Esophagus squamous epithelium (tissue), 5 donors: Measurements from ENCODE around the gene LTBP2. TPM values are rescaled to one million over a fixed set of nuclear protein-coding genes. Genes with fewer than 3 reads are reported as not detected.

Experiments used
- DNase-seq: peaks from one replicate; lab custom pipeline; 2025; lab: John Stamatoyannopoulos, UW
- H3K27ac ChIP-seq, 4 donors: fragments of 200-600 bp; sonication (generic); one replicate each; pipeline ENCODE4 v1.5.1; 2016 to 2019; ENCODE audit warnings: mild to moderate bottlenecking in 1 of 4
- H3K27me3 ChIP-seq, 4 donors: fragments of 200-600 bp; sonication (generic); 1 replicate in 3 of 4; 2 replicates in 1 of 4; pipeline versions ENCODE4 v1.5.1 to v1.6.0; 2017 to 2021; ENCODE audit warnings: antibody characterized with exemption in 1 of 4
- H3K36me3 ChIP-seq, 3 donors: fragments of 200-600 bp; sonication (generic); one replicate each; pipeline ENCODE4 v1.5.1; 2016 to 2019
- H3K4me1 ChIP-seq, 3 donors: fragments of 200-600 bp; sonication (generic); one replicate each; pipeline ENCODE4 v1.5.1; 2017 to 2019
- H3K4me3 ChIP-seq, 4 donors: fragments of 200-600 bp; sonication (generic); 1 replicate in 3 of 4; 2 replicates in 1 of 4; pipeline ENCODE4 v1.5.1; 2016 to 2019; ENCODE audit warnings: mild to moderate bottlenecking in 2 of 4, moderate library complexity in 1 of 4
- H3K9me3 ChIP-seq, 3 donors: fragments of 200-600 bp; sonication (generic); one replicate each; pipeline ENCODE4 v1.5.1; 2016 to 2019
- CTCF ChIP-seq, 6 experiments: fragments of 450-650 bp in 4 of 6; fragments of 200-600 bp in 2 of 6; sonication (generic) in 2 of 6; IDR thresholded peaks; one replicate each; pipeline ENCODE4 v1.5.1; 2016 to 2019; ENCODE audit warnings: antibody characterized with exemption in 6 of 6, mild to moderate bottlenecking in 4 of 6, moderate library complexity in 4 of 6
- POLR2A ChIP-seq, 4 donors: fragments of 450-650 bp; IDR thresholded peaks; one replicate each; pipeline ENCODE4 v1.6.1; 2017; ENCODE audit warnings: antibody characterized with exemption in 4 of 4, mild to moderate bottlenecking in 4 of 4, moderate library complexity in 3 of 4
- WGBS, 2 donors: methylation state at CpG; one replicate each; pipeline ENCODE4 v1.1.5; 2018; 5-methylcytosine and 5-hydroxymethylcytosine counted together
- intact Hi-C: fragments of 100-400 bp; cut with DNase I; formaldehyde crosslinking; loops from one replicate; pipeline ENCODE4 v1.15.0; 2022
- total RNA-seq, 4 donors: library from RNA; depleted of rRNA; stranded (reverse); fragments of >200 nt; gene quantifications; one replicate each; pipeline ENCODE4 v1.1.0, GENCODE V29; 2016
- donor health status: DM: yes; HTN: yes; CAD: no.

LTBP2 gene
- total RNA-seq, 4 donors from 2014 or later: 10.3 to 41.6 (median 17.0) TPM

GRCh38 chr14:74599946-74600345 is 12.1 kb downstream of the LTBP2 start:
- no CpG with 5 or more reads among the region's 8 CpGs for WGBS, 2 donors
- Histone ChIP-seq H3K27ac (peak overlapping the region; percentile 42 to 90 (median 73)), H3K4me3 (no peak overlapping the region), H3K36me3 (peaks cover 0 to 27% (median 0%) of the 10 kb centered on the region in 3 donors), H3K27me3 (no peaks in the 10 kb centered on the region), H3K4me1 (peaks cover 21 to 57% (median 43%) of the 10 kb centered on the region in 3 donors), H3K9me3 (no peaks in the 10 kb centered on the region)
- intact Hi-C loops: no loop called here
- DNase-seq: no peak
- no peak for TF ChIP-seq CTCF (IDR thresholded peaks at IDR 0.05)
- TF ChIP-seq POLR2A (IDR thresholded peaks at IDR 0.05): no peak

GRCh38 chr14:74599321-74599761 is 12.7 kb downstream of the LTBP2 start:
- peaks cover 0 to 27% (median 0%) of the 10 kb centered on the region in 3 donors for H3K36me3 ChIP-seq
- no peak overlapping the region for H3K4me3 ChIP-seq
- H3K4me1 ChIP-seq: peaks cover 27 to 62% (median 49%) of the 10 kb centered on the region in 3 donors
- H3K9me3 ChIP-seq: no peaks in the 10 kb centered on the region
- 16 to 41% methylated on average over 4 to 6 of the region's 9 CpGs for WGBS, 2 donors
- H3K27me3 ChIP-seq: no peaks in the 10 kb centered on the region
- peak overlapping the region; percentile 42 to 90 (median 73) for H3K27ac ChIP-seq
- DNase-seq: no peak
- intact Hi-C loops: no loop called here
- TF ChIP-seq CTCF (IDR thresholded peaks at IDR 0.05) (no peak), POLR2A (IDR thresholded peaks at IDR 0.05) (no peak)

DNA sequence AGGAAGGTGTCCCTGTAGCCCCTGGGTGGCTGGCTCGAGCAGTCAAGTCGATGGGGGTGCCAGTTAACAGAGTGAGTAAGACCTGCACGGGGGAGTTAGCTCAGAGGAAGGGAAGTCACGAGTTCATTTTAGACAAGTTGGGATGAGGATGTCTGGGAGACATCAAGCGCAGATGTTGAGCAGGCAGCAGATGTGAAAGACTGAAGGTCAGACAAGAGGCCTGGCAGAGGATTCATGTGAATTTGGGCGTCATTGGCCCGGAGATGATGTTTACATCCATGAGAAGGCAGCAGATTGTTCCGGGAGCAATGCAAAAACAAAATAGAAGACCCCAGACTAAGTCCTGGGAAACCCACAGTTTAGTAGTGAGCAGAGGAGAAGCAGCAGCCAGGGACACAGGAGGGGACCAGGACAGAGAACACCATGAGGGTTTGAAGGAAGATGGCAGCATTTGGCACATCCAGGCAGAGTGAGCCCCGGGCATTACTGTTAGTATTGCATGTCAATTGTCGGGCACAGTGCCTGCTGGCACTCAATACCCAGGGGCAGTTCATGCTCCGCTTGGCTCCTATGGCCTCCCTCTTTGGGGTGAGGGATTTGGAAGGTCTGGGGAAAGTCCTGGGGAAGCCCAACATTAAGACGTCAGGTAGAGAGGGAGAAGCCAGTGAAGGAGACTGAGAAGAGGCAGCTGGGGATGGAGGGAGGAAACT is 15.1 kb downstream of the LTBP2 start:
- peaks cover 31 to 86% (median 73%) of the 10 kb centered on the region in 3 donors for H3K4me1 ChIP-seq
- no peak overlapping the region for H3K4me3 ChIP-seq
- H3K36me3 ChIP-seq: peaks cover 0 to 9% (median 0%) of the 10 kb centered on the region in 3 donors
- DNase-seq: no peak
- WGBS, 2 donors: 52 to 65% methylated on average over 12 of the region's 12 CpGs
- intact Hi-C loops: no loop called here
- H3K27ac ChIP-seq: peak overlapping the region; percentile 42 to 90 (median 61)
- TF ChIP-seq CTCF (IDR thresholded peaks at IDR 0.05) (no peak), POLR2A (IDR thresholded peaks at IDR 0.05) (no peak)
- H3K27me3 ChIP-seq: no peaks in the 10 kb centered on the region
- H3K9me3 ChIP-seq: no peaks in the 10 kb centered on the region

- 67 to 70% methylated on average over 2 to 3 of the region's 15 CpGs for WGBS, 2 donors
- no peaks in the 10 kb centered on the region for H3K27me3 ChIP-seq
- peaks cover 30 to 96% (median 79%) of the 10 kb centered on the region in 3 donors for H3K4me1 ChIP-seq
- peak overlapping the region; percentile 56 to 78 (median 76) for H3K27ac ChIP-seq
- intact Hi-C loops: no loop called here
- TF ChIP-seq CTCF (IDR thresholded peaks at IDR 0.05) (no peak), POLR2A (IDR thresholded peaks at IDR 0.05) (no peak)
- no peak for DNase-seq
- H3K36me3 ChIP-seq: no peaks in the 10 kb centered on the region
- H3K9me3 ChIP-seq: no peaks in the 10 kb centered on the region
- no peak overlapping the region for H3K4me3 ChIP-seq
These were observed 16.9 kb downstream of the LTBP2 start for GRCh38 chr14:74595006-74595735.

- intact Hi-C loops: no loop called here
- DNase-seq: no peak
- H3K4me3 ChIP-seq: no peak overlapping the region
- no CpG with 5 or more reads among the region's 5 CpGs for WGBS, 2 donors
- no peaks in the 10 kb centered on the region for H3K9me3 ChIP-seq
- TF ChIP-seq POLR2A (IDR thresholded peaks at IDR 0.05) (no peak), CTCF (IDR thresholded peaks at IDR 0.05) (no peak)
- peaks cover 24 to 91% (median 75%) of the 10 kb centered on the region in 3 donors for H3K4me1 ChIP-seq
- no peaks in the 10 kb centered on the region for H3K36me3 ChIP-seq
- no peaks in the 10 kb centered on the region for H3K27me3 ChIP-seq
- peak overlapping the region; percentile 56 to 78 (median 76) for H3K27ac ChIP-seq
These were observed 17.4 kb downstream of the LTBP2 start for GRCh38 chr14:74594606-74595005.
